AG09309 (cell line): ENCODE results near the gene NUMBL.
"Not testable (repeated sequence)": the region's sequence is repeated elsewhere in the genome, so short reads cannot be mapped to it uniquely, and the experiment has no call there.

Experiments used
- DNase-seq: peaks from one replicate; pipeline ENCODE4 v3.0.0-alpha.2; 2010; ENCODE audit warnings: low read depth
- H3K4me3 ChIP-seq: 2 replicates; pipeline ENCODE4 v1.5.1; 2011; ENCODE audit warnings: mild to moderate bottlenecking, low read depth, low read length, moderate library complexity; ENCODE audit not compliant: control insufficient read depth
- CTCF ChIP-seq: IDR thresholded peaks from 2 replicates; pipeline ENCODE4 v1.5.1; 2011; ENCODE audit warnings: mild to moderate bottlenecking, low read depth, low read length, inconsistent platforms; ENCODE audit not compliant: insufficient read depth, control insufficient read depth; ENCODE audit errors: missing control alignments

NUMBL gene

DNA sequence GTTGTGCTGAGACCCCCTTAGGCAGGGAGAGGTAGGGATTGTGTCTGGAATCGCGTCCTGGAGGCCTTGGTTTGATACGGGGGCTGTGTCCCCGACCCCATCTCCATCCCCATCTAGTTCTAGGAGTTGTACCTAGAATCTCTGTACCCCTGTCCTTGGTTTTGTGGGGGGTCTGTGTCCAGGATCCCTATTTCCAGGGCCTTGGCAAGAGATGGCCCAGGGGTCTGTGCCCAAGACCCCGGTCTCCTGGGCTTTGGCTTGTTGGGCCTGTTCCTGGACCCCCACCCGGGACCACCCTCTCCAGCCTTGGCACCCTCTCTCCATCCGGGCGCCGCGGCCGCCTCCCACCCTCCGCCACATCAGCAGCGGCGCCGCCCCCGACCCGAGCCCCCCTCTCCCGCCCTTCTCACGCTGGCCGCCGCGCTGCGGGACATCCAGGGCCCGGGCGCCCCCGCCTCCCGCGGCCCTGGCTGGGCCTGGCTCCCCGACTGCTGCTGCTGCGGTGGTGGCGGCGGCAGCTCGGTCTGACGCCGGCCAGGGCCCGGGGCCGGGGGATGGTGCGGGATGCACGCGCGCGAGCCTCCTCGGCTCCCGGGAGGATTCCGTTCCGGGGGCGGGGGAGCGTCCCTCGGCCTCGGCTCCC lies at the start of gene NUMBL:
Gene NUMBL (minus strand): TSS at position 602 of the 643 bp plus-strand sequence. CDS start 168 bp downstream, at position 434.
- TF ChIP-seq CTCF: no peak
- peak within 1 kb of the TSS; percentile 86 for H3K4me3 ChIP-seq
- DNase-seq: no peak

GRCh38 chr19:40739030-40739839 lies 48.8 kb upstream of the NUMBL start:
- no peak for TF ChIP-seq CTCF
- no peak for DNase-seq
- no peak overlapping the region for H3K4me3 ChIP-seq

DNA sequence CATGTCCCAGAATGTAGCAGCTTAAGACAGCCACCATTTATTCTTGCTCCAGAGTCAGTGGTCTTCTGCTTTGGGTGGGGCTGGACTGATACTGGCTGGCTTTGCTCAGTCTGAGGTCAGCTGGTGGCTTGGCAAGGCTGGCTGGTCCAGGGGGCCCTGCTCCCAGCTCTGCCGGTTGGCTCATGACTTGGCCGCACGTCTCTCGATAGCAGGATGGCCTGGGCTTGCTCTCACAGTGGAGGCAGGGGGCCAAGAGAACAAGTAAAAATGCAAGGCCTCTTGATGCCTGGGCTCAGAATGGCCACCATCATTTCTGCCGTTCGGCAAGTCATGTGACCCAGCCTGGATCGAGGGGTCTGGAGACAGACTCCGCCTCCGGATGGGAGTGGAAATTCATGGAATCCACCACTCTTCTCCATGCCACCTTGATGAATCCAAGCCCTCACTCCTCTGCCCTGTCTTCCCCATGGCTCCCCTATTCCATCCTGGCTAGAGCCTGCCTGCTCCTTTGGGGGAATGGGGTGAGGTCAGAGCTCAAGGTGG lies 46.7 kb upstream of the NUMBL start:
- DNase-seq: no peak
- H3K4me3 ChIP-seq: no peak overlapping the region
- no peak for TF ChIP-seq CTCF

DNA sequence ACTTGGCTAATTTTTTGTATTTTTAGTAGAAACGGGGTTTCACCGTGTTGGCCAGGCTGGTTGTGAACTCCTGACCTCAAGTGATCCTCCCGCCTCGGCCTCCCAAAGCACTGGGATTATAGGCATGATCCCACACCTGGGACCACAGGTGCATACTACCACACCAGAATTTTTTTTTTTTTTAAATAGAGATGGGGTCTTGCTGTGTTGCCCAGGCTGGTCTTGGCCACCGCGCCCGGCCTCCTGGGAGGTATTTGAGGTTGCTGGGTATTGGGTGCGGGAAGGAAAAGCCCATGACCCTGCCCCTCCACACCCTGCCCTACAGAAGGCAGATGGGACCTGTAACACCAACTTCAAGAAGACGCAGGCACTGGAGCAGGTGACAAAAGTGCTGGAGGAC lies 46.2 kb upstream of the NUMBL start:
- no peak overlapping the region for H3K4me3 ChIP-seq
- no peak for DNase-seq
- TF ChIP-seq CTCF: no peak

DNA sequence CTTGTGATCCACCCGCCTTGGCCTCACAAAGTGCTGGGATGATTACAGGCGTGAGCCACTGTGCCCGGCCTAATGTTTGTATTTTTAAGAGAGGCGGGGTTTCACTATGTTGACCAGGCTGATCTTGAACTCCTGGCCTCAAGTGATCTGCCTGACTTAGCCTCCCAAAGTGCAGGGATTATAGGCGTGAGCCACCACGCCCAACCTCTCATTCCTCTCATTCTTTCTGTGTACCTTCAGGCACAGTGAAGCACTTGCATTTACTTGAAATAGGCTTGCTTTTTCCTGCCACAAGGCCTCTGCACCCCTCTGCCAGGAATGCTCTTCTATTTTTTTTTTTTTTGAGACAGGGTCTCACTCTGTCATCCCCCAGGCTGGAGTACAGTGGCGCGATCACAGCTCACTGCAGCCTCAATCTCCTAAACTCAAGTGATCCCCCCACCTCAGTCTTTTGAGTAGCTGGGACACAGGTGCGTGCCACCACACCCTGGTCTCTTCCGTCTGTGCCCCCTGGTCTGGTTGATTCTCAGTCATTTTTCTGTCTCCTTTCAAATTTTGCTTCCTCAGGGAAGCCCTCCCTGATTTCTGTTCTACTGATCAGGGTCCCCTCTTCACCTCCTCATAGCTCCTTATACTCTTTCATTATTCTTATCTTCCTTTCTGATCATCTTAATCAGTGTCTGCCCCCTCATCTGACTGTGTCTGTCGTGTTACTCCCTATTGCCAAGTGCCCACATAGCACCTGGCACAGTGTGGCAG lies 44.7 kb upstream of the NUMBL start:
- TF ChIP-seq CTCF: no peak
- no peak overlapping the region for H3K4me3 ChIP-seq
- no peak for DNase-seq

GRCh38 chr19:40733149-40733548 lies 42.7 kb upstream of the NUMBL start:
- H3K4me3 ChIP-seq: no peak overlapping the region
- no peak for DNase-seq
- no peak for TF ChIP-seq CTCF

GRCh38 chr19:40732304-40732703 lies 41.9 kb upstream of the NUMBL start:
- not testable (repeated sequence) for DNase-seq, H3K4me3 ChIP-seq

DNA sequence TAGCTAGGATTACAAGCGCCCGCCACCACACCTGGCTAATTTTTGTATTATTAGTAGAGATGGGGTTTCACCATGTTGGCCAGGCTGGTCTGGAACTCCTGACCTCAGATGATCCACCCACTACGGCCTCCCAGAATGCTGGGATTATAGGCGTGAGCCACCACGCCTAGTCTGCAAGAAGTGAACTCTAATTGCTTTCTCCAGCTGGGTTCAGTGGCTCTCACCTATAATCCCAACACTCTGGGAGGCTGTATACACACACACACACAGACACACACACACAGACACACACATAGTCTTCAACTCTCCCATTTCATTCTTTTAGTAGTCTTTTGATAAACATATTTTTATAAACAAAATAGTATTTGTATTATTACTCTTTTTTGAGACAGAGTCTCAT lies 39.6 kb upstream of the NUMBL start:
- not testable (repeated sequence) for DNase-seq

More for the DNA sequence above, 39.6 kb upstream of the NUMBL start:
- not testable (repeated sequence) for H3K4me3 ChIP-seq
